ENCODE measurements around the gene PLEKHH2. TPM values are rescaled to one million over a fixed set of nuclear protein-coding genes. Genes with fewer than 3 reads are reported as not detected.

Gene PLEKHH2
- total and polyA plus RNA-seq, 12 donors, result 0.23 to 3.1 (median 1.2) TPM

GRCh38 chr2:43814711-43815110 is 177.7 kb downstream of the PLEKHH2 start:
- ATAC-seq, result no peak
- Histone ChIP-seq H3K4me3 (no peak overlapping the region), H3K36me3 (peaks cover 0 to 36% (median 0%) of the 10 kb centered on the region in 9 donors), H3K4me1 (peaks cover 0 to 10% (median 0%) of the 10 kb centered on the region in 9 donors), H3K27me3 (no peaks in the 10 kb centered on the region), H3K9me3 (no peaks in the 10 kb centered on the region), H3K27ac (no peak overlapping the region)
- TF ChIP-seq, protein P1, sequence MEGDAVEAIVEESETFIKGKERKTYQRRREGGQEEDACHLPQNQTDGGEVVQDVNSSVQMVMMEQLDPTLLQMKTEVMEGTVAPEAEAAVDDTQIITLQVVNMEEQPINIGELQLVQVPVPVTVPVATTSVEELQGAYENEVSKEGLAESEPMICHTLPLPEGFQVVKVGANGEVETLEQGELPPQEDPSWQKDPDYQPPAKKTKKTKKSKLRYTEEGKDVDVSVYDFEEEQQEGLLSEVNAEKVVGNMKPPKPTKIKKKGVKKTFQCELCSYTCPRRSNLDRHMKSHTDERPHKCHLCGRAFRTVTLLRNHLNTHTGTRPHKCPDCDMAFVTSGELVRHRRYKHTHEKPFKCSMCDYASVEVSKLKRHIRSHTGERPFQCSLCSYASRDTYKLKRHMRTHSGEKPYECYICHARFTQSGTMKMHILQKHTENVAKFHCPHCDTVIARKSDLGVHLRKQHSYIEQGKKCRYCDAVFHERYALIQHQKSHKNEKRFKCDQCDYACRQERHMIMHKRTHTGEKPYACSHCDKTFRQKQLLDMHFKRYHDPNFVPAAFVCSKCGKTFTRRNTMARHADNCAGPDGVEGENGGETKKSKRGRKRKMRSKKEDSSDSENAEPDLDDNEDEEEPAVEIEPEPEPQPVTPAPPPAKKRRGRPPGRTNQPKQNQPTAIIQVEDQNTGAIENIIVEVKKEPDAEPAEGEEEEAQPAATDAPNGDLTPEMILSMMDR (IDR thresholded peaks at IDR 0.05), result no peak
- no peak for DNase-seq
- intact Hi-C loops (cut with DNase I), result no loop called here
- WGBS, 2 donors, result 91 to 92% methylated on average over 3 of the region's 3 CpGs

Other genes with a start within 250 kb of the PLEKHH2 start
- 10 to 100 TPM; 12.4 to 18.0 (median 15.4) TPM for gene THADA, start 41.2 kb upstream of the PLEKHH2 start, total RNA-seq
- 10 to 100 TPM in 1 of 2 donors, 1 to 10 TPM in 1; 7.5 to 12.2 TPM for gene THADA, start 41.2 kb upstream of the PLEKHH2 start, polyA plus RNA-seq
- 1 to 10 TPM in 8 of 10 donors, under 1 TPM in 2; 0.85 to 2.2 (median 1.4) TPM for gene C1GALT1C1L, start 39.2 kb downstream of the PLEKHH2 start, total RNA-seq
- gene C1GALT1C1L, start 39.2 kb downstream of the PLEKHH2 start, polyA plus RNA-seq, result 1 to 10 TPM in 1 of 2 donors, under 1 TPM in 1; 0.48 to 1.8 TPM
- gene DYNC2LI1, start 136.8 kb downstream of the PLEKHH2 start, total RNA-seq, result 10 to 100 TPM in 6 of 10 donors, 1 to 10 TPM in 4; 4.8 to 13.8 (median 10.7) TPM
- gene DYNC2LI1, start 136.8 kb downstream of the PLEKHH2 start, polyA plus RNA-seq, result 10 to 100 TPM in 1 of 2 donors, 1 to 10 TPM in 1; 8.5 to 12.9 TPM
- gene ABCG5, start 201.6 kb downstream of the PLEKHH2 start, total RNA-seq, result under 1 TPM in 1 of 10 donors, not detected in 9; 0.13 TPM
- not detected for gene ABCG5, start 201.6 kb downstream of the PLEKHH2 start, polyA plus RNA-seq
- gene ABCG8, start 201.7 kb downstream of the PLEKHH2 start, total RNA-seq, result 1 to 10 TPM in 1 of 10 donors, not detected in 9; 1.4 TPM
- gene ABCG8, start 201.7 kb downstream of the PLEKHH2 start, polyA plus RNA-seq, result under 1 TPM in 1 of 2 donors, not detected in 1; 0.15 TPM